ENCODE data around the gene ZMYND19. TPM values are rescaled to one million over a fixed set of nuclear protein-coding genes. Genes with fewer than 3 reads are reported as not detected.

ZMYND19 gene
- total RNA-seq, 2 donors from 2014 or later: 31.5 to 96.1 TPM

DNA sequence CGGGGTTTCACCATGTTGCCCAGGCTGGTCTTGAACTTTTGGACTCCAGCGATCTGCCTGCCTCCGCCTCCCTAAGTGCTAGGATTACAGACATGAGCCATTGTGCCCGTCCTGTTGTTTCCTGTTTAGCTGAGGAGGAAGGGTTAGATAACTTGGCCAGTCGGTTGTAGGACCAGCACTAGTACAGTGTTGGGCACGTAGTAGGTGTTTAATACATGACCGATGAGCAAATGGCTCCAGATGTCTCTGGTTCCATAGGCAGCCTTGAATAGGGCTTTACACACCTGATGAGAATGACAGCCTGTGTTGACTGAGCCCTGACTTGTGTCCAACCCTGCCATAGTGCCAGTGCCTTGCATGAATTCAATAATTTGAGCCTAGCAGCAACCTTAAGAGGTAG, 30.3 kb upstream of the ZMYND19 start:
- DNase-seq (ENCODE audit: low spot score) (no peak), ATAC-seq (no peak)
- Mint-ChIP-seq H3K9me3 (no peaks in the 10 kb centered on the region), H3K4me3 (peak overlapping the region; percentile 91), H3K27me3 (no peaks in the 10 kb centered on the region), H3K27ac (peak overlapping the region in 1 of 2 donors; percentile 88), H3K4me1 (ENCODE audit: low read depth in 2 of 2) (peaks cover 40 to 47% of the 10 kb centered on the region in 2 donors), H3K36me3 (peaks cover 6% of the 10 kb centered on the region)

- no peak for ATAC-seq
- Mint-ChIP-seq H3K36me3 (peaks cover 6% of the 10 kb centered on the region), H3K4me1 (ENCODE audit: low read depth in 2 of 2) (peaks cover 34 to 41% of the 10 kb centered on the region in 2 donors), H3K4me3 (peak overlapping the region; percentile 91), H3K27ac (peak overlapping the region; percentile 83 to 88), H3K9me3 (no peaks in the 10 kb centered on the region), H3K27me3 (no peaks in the 10 kb centered on the region)
- DNase-seq (ENCODE audit: low spot score): no peak
These were observed 29.7 kb upstream of the ZMYND19 start for GRCh38 chr9:137620048-137620405.

DNA sequence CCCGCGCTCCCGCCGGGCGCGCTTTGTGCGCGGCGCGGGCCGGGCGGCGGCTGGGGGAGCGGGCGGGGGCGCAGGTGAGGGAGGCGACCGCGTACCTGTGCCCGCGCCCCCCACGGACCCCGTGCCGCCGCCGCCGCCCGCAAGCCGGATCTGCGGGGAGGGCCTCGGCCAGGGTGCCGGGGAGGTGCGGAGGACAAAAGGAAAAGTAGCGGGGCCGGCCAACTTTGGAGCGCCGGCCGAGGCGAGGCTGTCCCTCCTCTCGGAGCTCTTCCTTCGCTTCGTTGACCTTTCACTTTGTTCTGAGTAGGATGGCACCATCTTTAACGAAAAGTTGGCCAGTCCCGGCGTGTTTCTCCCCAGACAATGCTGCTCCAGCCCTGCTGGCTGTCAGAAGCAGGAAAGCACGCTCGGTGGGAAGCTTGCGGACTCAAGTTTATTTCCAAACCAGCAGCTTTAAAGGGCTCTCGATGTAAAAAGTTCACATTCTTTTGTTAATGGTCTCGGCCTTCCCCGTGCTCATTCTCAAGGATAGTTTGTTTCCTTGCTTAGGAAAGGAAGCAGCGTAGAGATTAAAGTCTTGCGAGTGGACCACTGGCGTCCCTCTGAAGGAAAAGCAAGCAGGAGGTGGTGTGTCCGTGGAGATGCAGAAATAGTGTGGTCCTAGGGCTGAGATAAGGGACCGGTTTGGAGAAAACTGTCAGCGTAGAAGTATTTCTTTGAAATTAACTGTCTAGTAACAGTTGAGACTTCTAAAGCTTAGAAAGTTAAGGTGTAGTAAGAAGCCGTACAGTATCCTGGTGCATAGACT, 29.1 kb upstream of the ZMYND19 start:
- H3K9me3 Mint-ChIP-seq: no peaks in the 10 kb centered on the region
- ATAC-seq: peak; percentile 10 to 13
- peaks cover 6% of the 10 kb centered on the region for H3K36me3 Mint-ChIP-seq
- peak overlapping the region; percentile 91 for H3K4me3 Mint-ChIP-seq
- H3K27me3 Mint-ChIP-seq: no peaks in the 10 kb centered on the region
- H3K4me1 Mint-ChIP-seq (ENCODE audit: low read depth in 2 of 2): peaks cover 34 to 39% of the 10 kb centered on the region in 2 donors
- peak overlapping the region; percentile 83 to 88 for H3K27ac Mint-ChIP-seq
- DNase-seq (ENCODE audit: low spot score): no peak

GRCh38 chr9:137618105-137619067, 28.1 kb upstream of the ZMYND19 start, which contains the start of gene EHMT1:
Gene EHMT1, plus strand, starts transcription at chr9:137619005. Its CDS starts 24 bp downstream, at chr9:137619029.
- H3K9me3 Mint-ChIP-seq: no peaks in the 10 kb centered on the region
- DNase-seq (ENCODE audit: low spot score) (peak; percentile 92), ATAC-seq (peak; percentile 94 to 95)
- no peaks in the 10 kb centered on the region for H3K27me3 Mint-ChIP-seq
- peak within 1 kb of the TSS; percentile 91 for H3K4me3 Mint-ChIP-seq
- H3K4me1 Mint-ChIP-seq (ENCODE audit: low read depth in 2 of 2): peaks cover 31 to 34% of the 10 kb centered on the region in 2 donors
- peaks cover 6% of the 10 kb centered on the region for H3K36me3 Mint-ChIP-seq
- peak within 1 kb of the TSS; percentile 83 to 88 for H3K27ac Mint-ChIP-seq

- DNase-seq (ENCODE audit: low spot score) (no peak), ATAC-seq (no peak)
- H3K36me3 Mint-ChIP-seq: peaks cover 6% of the 10 kb centered on the region
- H3K27me3 Mint-ChIP-seq: no peaks in the 10 kb centered on the region
- peaks cover 18 to 20% of the 10 kb centered on the region in 2 donors for H3K4me1 Mint-ChIP-seq (ENCODE audit: low read depth in 2 of 2)
- no peaks in the 10 kb centered on the region for H3K9me3 Mint-ChIP-seq
- H3K4me3 Mint-ChIP-seq: no peak overlapping the region
- no peak overlapping the region for H3K27ac Mint-ChIP-seq
These were observed 25.1 kb upstream of the ZMYND19 start for GRCh38 chr9:137615387-137615871.

- Mint-ChIP-seq H3K9me3 (no peaks in the 10 kb centered on the region), H3K4me3 (no peak overlapping the region), H3K27ac (no peak overlapping the region), H3K36me3 (peaks cover 5% of the 10 kb centered on the region), H3K27me3 (no peaks in the 10 kb centered on the region), H3K4me1 (ENCODE audit: low read depth in 2 of 2) (peaks cover 15% of the 10 kb centered on the region in 2 donors)
- ATAC-seq (no peak), DNase-seq (ENCODE audit: low spot score) (no peak)
These were observed 24.5 kb upstream of the ZMYND19 start for GRCh38 chr9:137614631-137615386.

GRCh38 chr9:137613738-137614523, 23.6 kb upstream of the ZMYND19 start:
- Mint-ChIP-seq H3K27ac (peak overlapping the region in 1 of 2 donors; percentile 35), H3K4me1 (ENCODE audit: low read depth in 2 of 2) (peaks cover 10 to 11% of the 10 kb centered on the region in 2 donors), H3K27me3 (no peaks in the 10 kb centered on the region), H3K4me3 (no peak overlapping the region), H3K36me3 (no peaks in the 10 kb centered on the region), H3K9me3 (no peaks in the 10 kb centered on the region)
- ATAC-seq (no peak), DNase-seq (ENCODE audit: low spot score) (no peak)

GRCh38 chr9:137613259-137613658, 22.9 kb upstream of the ZMYND19 start:
- no peak for ATAC-seq
- Mint-ChIP-seq H3K27ac (peak overlapping the region in 1 of 2 donors; percentile 35), H3K9me3 (no peaks in the 10 kb centered on the region), H3K27me3 (no peaks in the 10 kb centered on the region), H3K4me3 (no peak overlapping the region), H3K4me1 (ENCODE audit: low read depth in 2 of 2) (peaks cover 15 to 17% of the 10 kb centered on the region in 2 donors), H3K36me3 (no peaks in the 10 kb centered on the region)
- DNase-seq (ENCODE audit: low spot score): no peak

- Mint-ChIP-seq H3K4me1 (ENCODE audit: low read depth in 2 of 2) (peaks cover 14 to 20% of the 10 kb centered on the region in 2 donors), H3K9me3 (no peaks in the 10 kb centered on the region), H3K36me3 (no peaks in the 10 kb centered on the region), H3K4me3 (no peak overlapping the region), H3K27ac (peak overlapping the region in 1 of 2 donors; percentile 35), H3K27me3 (no peaks in the 10 kb centered on the region)
- ATAC-seq: no peak
- no peak for DNase-seq (ENCODE audit: low spot score)
These were observed 22.4 kb upstream of the ZMYND19 start for GRCh38 chr9:137612741-137613142.

DNA sequence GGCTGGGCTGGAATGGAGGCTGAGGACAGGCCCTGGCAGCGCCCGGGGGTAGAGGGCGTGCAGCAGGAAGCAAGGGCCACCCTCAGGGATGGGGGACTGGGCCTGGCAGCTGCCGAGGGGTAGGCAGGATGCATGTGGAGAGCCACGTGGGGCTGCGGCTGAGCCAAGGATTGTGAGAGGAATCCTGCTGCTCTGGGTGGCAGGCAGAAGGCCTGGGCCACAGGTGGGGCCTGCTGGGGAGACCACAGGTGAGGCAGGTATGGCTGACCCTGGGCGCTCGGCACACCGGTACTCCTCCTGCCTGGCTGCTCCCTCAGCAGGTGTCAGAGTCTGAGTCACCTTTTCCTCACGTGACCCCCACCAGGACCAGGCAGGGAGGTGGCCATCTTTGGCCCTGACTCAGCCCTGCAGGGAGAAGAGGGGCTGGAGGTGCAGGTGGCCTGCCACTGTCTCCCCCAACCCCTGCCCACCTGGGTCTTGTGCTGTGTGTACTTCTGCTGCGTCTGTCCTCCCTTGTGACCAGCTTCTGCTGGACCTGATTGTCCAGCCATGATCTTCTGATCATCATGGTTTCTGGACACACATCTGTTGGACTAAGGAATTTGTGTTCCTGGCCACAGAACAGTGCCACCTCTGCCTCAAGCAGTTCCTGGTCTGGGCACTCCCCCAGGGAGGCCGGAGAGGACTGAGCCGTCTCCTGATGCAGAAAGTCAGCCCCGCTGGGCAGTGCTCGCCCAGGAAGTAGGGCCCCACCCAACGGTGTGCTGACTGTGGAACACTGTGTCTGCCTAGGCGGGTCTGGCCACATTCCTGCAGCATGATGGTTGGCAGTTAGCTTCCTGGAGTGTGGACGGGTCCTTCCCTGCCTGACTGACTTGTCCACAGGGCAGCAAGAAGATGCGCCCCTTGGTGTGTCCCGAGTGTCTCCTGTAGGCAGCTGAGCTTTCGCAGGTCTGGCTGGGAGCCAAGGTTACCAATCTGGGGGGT, 21.6 kb upstream of the ZMYND19 start:
- Mint-ChIP-seq H3K27ac (no peak overlapping the region), H3K27me3 (no peaks in the 10 kb centered on the region), H3K4me1 (ENCODE audit: low read depth in 2 of 2) (peaks cover 8 to 19% of the 10 kb centered on the region in 2 donors), H3K36me3 (no peaks in the 10 kb centered on the region), H3K9me3 (no peaks in the 10 kb centered on the region), H3K4me3 (no peak overlapping the region)
- ATAC-seq: peak in 1 of 2 donors; percentile 22
- no peak for DNase-seq (ENCODE audit: low spot score)

DNA sequence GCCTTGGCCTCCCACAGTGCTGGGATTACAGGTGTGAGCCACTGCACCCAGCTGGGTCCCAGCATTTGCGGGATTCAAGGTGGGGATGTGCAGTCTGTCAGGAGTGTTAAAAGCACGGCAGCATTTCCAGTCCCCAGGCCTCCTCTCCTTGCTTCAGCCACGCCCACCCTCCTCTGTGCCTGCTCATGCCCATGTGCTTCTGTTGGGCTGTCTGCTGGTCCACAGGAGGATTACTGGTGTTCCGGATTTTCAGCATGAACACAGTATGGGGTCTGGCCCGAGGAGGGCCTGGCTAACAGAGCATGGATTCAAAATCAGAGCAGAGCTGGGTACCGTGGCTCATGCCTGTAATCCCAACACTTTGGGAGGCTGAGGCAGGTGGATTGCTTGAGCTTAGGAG, 20.6 kb upstream of the ZMYND19 start:
- DNase-seq (ENCODE audit: low spot score) (no peak), ATAC-seq (no peak)
- Mint-ChIP-seq H3K4me1 (ENCODE audit: low read depth in 2 of 2) (peaks cover 14 to 21% of the 10 kb centered on the region in 2 donors), H3K9me3 (no peaks in the 10 kb centered on the region), H3K36me3 (no peaks in the 10 kb centered on the region), H3K27ac (no peak overlapping the region), H3K4me3 (no peak overlapping the region), H3K27me3 (no peaks in the 10 kb centered on the region)
